Mesenchymal stem cell (in vitro differentiated cells and primary cell): ENCODE data around the gene IFT172.

Source experiments
- DNase-seq: peaks from one replicate; pipeline ENCODE4 v3.0.0-alpha.2; 2013
- H2AFZ ChIP-seq: one replicate; pipeline ENCODE4 v1.6.1; 2013; ENCODE audit warnings: low read depth, mild to moderate bottlenecking, control low read depth, inconsistent platforms, low read length, moderate library complexity
- H2AK5ac ChIP-seq: 2 replicates; pipeline ENCODE4 v1.6.1; 2013; ENCODE audit warnings: low read length, moderate library complexity, mild to moderate bottlenecking, inconsistent platforms; ENCODE audit not compliant: severe bottlenecking
- H2BK120ac ChIP-seq: one replicate; pipeline ENCODE4 v1.6.1; 2013; ENCODE audit warnings: low read depth, mild to moderate bottlenecking, inconsistent platforms, low read length, moderate library complexity
- H2BK12ac ChIP-seq, 2 experiments: one replicate each; pipeline ENCODE4 v1.6.1; 2013; ENCODE audit warnings: inconsistent platforms in 2 of 2, low read length in 2 of 2, mild to moderate bottlenecking in 2 of 2, moderate library complexity in 2 of 2, control low read depth in 1 of 2
- H2BK15ac ChIP-seq: one replicate; pipeline ENCODE4 v1.6.1; 2013; ENCODE audit warnings: mild to moderate bottlenecking, low read depth, inconsistent platforms; ENCODE audit not compliant: poor library complexity, severe bottlenecking
- H2BK5ac ChIP-seq: 2 replicates; pipeline ENCODE4 v1.6.1; 2013; ENCODE audit warnings: low read depth, mild to moderate bottlenecking, low read length, control low read depth, inconsistent platforms; ENCODE audit not compliant: poor library complexity, severe bottlenecking
- H3K14ac ChIP-seq, 2 experiments: one replicate each; pipeline ENCODE4 v1.6.1; 2013; ENCODE audit warnings: inconsistent platforms in 2 of 2, low read length in 2 of 2, control low read depth in 1 of 2, mild to moderate bottlenecking in 1 of 2, moderate library complexity in 1 of 2
- H3K18ac ChIP-seq, 2 experiments: one replicate each; pipeline ENCODE4 v1.6.1; 2013; ENCODE audit warnings: inconsistent platforms in 2 of 2, low read length in 2 of 2, control low read depth in 1 of 2, low read depth in 1 of 2, mild to moderate bottlenecking in 1 of 2
- H3K23ac ChIP-seq, 2 experiments: one replicate each; pipeline ENCODE4 v1.6.1; 2013; ENCODE audit warnings: inconsistent platforms in 2 of 2, low read length in 2 of 2, mild to moderate bottlenecking in 2 of 2, moderate library complexity in 2 of 2, control low read depth in 1 of 2
- H3K27ac ChIP-seq: 2 replicates; pipeline ENCODE4 v1.5.1; 2013; ENCODE audit warnings: mild to moderate bottlenecking, moderate library complexity, low read length, control low read depth, inconsistent platforms; ENCODE audit not compliant: poor library complexity, severe bottlenecking
- H3K27me3 ChIP-seq, 2 experiments: 2 replicates each; pipeline versions ENCODE4 v1.6.1 to v1.7.0; 2013; ENCODE audit warnings: low read length in 2 of 2, mild to moderate bottlenecking in 2 of 2, moderate library complexity in 2 of 2, control low read depth in 1 of 2, inconsistent platforms in 1 of 2; ENCODE audit not compliant: control insufficient read depth in 1 of 2, insufficient read depth in 1 of 2
- H3K36me3 ChIP-seq, 2 experiments: 2 replicates each; pipeline versions ENCODE4 v1.6.1 to v1.7.0; 2013; ENCODE audit warnings: low read length in 2 of 2, control low read depth in 1 of 2, inconsistent platforms in 1 of 2, low read depth in 1 of 2, mild to moderate bottlenecking in 1 of 2; ENCODE audit not compliant: insufficient read depth in 2 of 2, control insufficient read depth in 1 of 2
- H3K4ac ChIP-seq, 2 experiments: one replicate each; pipeline ENCODE4 v1.6.1; 2013; ENCODE audit warnings: inconsistent platforms in 2 of 2, low read length in 2 of 2, mild to moderate bottlenecking in 2 of 2, moderate library complexity in 2 of 2, control low read depth in 1 of 2, low read depth in 1 of 2
- H3K4me1 ChIP-seq: 2 replicates; pipeline ENCODE4 v1.6.1; 2013; ENCODE audit warnings: low read depth, low read length, control low read depth; ENCODE audit not compliant: control insufficient read depth, insufficient read depth
- H3K4me2 ChIP-seq: 2 replicates; pipeline ENCODE4 v1.6.1; 2013; ENCODE audit warnings: low read length, mild to moderate bottlenecking, inconsistent platforms; ENCODE audit not compliant: poor library complexity, severe bottlenecking
- H3K4me3 ChIP-seq, 2 experiments: 2 replicates each; pipeline versions ENCODE4 v1.5.1 to v1.7.0; 2013; ENCODE audit warnings: low read length in 2 of 2, mild to moderate bottlenecking in 2 of 2, control low read depth in 1 of 2, low read depth in 1 of 2; ENCODE audit not compliant: insufficient read depth in 1 of 2
- H3K79me1 ChIP-seq: replicated peaks from 2 replicates; pipeline ENCODE4 v1.6.1; 2013; ENCODE audit warnings: mild to moderate bottlenecking, control low read depth, low read length, inconsistent platforms; ENCODE audit not compliant: poor library complexity, severe bottlenecking
- H3K9ac ChIP-seq: 2 replicates; pipeline ENCODE4 v1.7.0; 2013; ENCODE audit warnings: mild to moderate bottlenecking, low read length, moderate library complexity
- H3K9me3 ChIP-seq: 2 replicates; pipeline ENCODE4 v1.7.0; 2013; ENCODE audit warnings: mild to moderate bottlenecking, low read length; ENCODE audit not compliant: control insufficient read depth
- H4K8ac ChIP-seq: one replicate; pipeline ENCODE4 v1.6.1; 2013; ENCODE audit warnings: inconsistent platforms, mild to moderate bottlenecking, low read length, moderate library complexity
- H4K91ac ChIP-seq: one replicate; pipeline ENCODE4 v1.6.1; 2013; ENCODE audit warnings: mild to moderate bottlenecking, low read length, inconsistent platforms
- WGBS: methylation state at CpG from one replicate; pipeline ENCODE4 v1.1.7; 2013; ENCODE audit warnings: mixed read lengths; 5-methylcytosine and 5-hydroxymethylcytosine counted together

The IFT172 gene

GRCh38 chr2:27485496-27485895 lies 4.0 kb downstream of the IFT172 start:
- no peak overlapping the region for H3K27ac ChIP-seq
- no peak overlapping the region for H2AFZ ChIP-seq
- H3K4me3 ChIP-seq = no peak overlapping the region
- H3K4me2 ChIP-seq = no peak overlapping the region
- 97% methylated on average over 1 of the region's 3 CpGs for WGBS
- H2BK12ac ChIP-seq = no peak overlapping the region
- H3K23ac ChIP-seq = no peak overlapping the region
- no peak overlapping the region for H4K8ac ChIP-seq
- H3K27me3 ChIP-seq = no peaks in the 10 kb centered on the region
- no peak overlapping the region for H2AK5ac ChIP-seq
- H3K4ac ChIP-seq = no peak overlapping the region
- H3K9me3 ChIP-seq = no peaks in the 10 kb centered on the region
- no peak overlapping the region for H3K9ac ChIP-seq
- no peak overlapping the region for H3K14ac ChIP-seq
- peaks cover 13 to 44% of the 10 kb centered on the region in 2 experiments for H3K36me3 ChIP-seq
- H3K18ac ChIP-seq = no peak overlapping the region
- H2BK120ac ChIP-seq = no peak overlapping the region
- H2BK5ac ChIP-seq = no peak overlapping the region
- H2BK15ac ChIP-seq = no peak overlapping the region
- H3K79me1 ChIP-seq = peaks cover 25% of the 10 kb centered on the region
- no peak for DNase-seq
- H4K91ac ChIP-seq = no peak overlapping the region
- H3K4me1 ChIP-seq = peaks cover 6% of the 10 kb centered on the region

GRCh38 chr2:27471961-27472360 lies 17.6 kb downstream of the IFT172 start:
- WGBS = 92% methylated on average over 4 of the region's 5 CpGs
- H4K91ac ChIP-seq = no peak overlapping the region

GRCh38 chr2:27464443-27464842 lies 25.1 kb downstream of the IFT172 start:
- H3K4me3 ChIP-seq = no peak overlapping the region
- no peaks in the 10 kb centered on the region for H3K9me3 ChIP-seq
- H3K27ac ChIP-seq = no peak overlapping the region
- H3K18ac ChIP-seq = no peak overlapping the region
- no peak overlapping the region for H2BK120ac ChIP-seq
- H3K23ac ChIP-seq = no peak overlapping the region
- no peak overlapping the region for H2AFZ ChIP-seq
- no peak overlapping the region for H3K9ac ChIP-seq
- no peak overlapping the region for H2BK5ac ChIP-seq
- DNase-seq = no peak
- no peak overlapping the region for H4K91ac ChIP-seq
- no peak overlapping the region for H2BK12ac ChIP-seq
- H2AK5ac ChIP-seq = no peak overlapping the region
- 100% methylated on average over 7 of the region's 7 CpGs for WGBS
- no peak overlapping the region for H3K4ac ChIP-seq
- no peak overlapping the region for H2BK15ac ChIP-seq
- H3K4me2 ChIP-seq = no peak overlapping the region
- H3K79me1 ChIP-seq = no peaks in the 10 kb centered on the region
- H3K27me3 ChIP-seq = no peaks in the 10 kb centered on the region
- H3K4me1 ChIP-seq = peaks cover 3% of the 10 kb centered on the region
- peaks cover 14 to 48% of the 10 kb centered on the region in 2 experiments for H3K36me3 ChIP-seq
- no peak overlapping the region for H3K14ac ChIP-seq
- no peak overlapping the region for H4K8ac ChIP-seq

More at GRCh38 chr2:27471961-27472360, 17.6 kb downstream of the IFT172 start:
- H3K23ac ChIP-seq = no peak overlapping the region
- H3K9me3 ChIP-seq = no peaks in the 10 kb centered on the region
- no peak overlapping the region for H3K27ac ChIP-seq
- DNase-seq = no peak
- no peak overlapping the region for H2BK5ac ChIP-seq
- no peak overlapping the region for H2AK5ac ChIP-seq
- no peaks in the 10 kb centered on the region for H3K79me1 ChIP-seq
- no peak overlapping the region for H4K8ac ChIP-seq
- peaks cover 15 to 58% of the 10 kb centered on the region in 2 experiments for H3K36me3 ChIP-seq
- no peaks in the 10 kb centered on the region for H3K4me1 ChIP-seq
- no peak overlapping the region for H3K9ac ChIP-seq
- H3K4me2 ChIP-seq = no peak overlapping the region
- H2AFZ ChIP-seq = no peak overlapping the region
- H2BK120ac ChIP-seq = no peak overlapping the region
- H3K14ac ChIP-seq = no peak overlapping the region
- H3K4ac ChIP-seq = no peak overlapping the region
- H2BK12ac ChIP-seq = no peak overlapping the region
- H2BK15ac ChIP-seq = no peak overlapping the region
- no peak overlapping the region for H3K4me3 ChIP-seq
- no peak overlapping the region for H3K18ac ChIP-seq
- H3K27me3 ChIP-seq = no peaks in the 10 kb centered on the region

GRCh38 chr2:27461118-27461517 lies 28.4 kb downstream of the IFT172 start:
- H3K4ac ChIP-seq = no peak overlapping the region
- H2AFZ ChIP-seq = no peak overlapping the region
- no peak for DNase-seq
- no peak overlapping the region for H4K91ac ChIP-seq
- no peak overlapping the region for H2BK5ac ChIP-seq
- H3K14ac ChIP-seq = no peak overlapping the region
- peaks cover 3% of the 10 kb centered on the region for H3K4me1 ChIP-seq
- H2AK5ac ChIP-seq = no peak overlapping the region
- WGBS = 96% methylated on average over 8 of the region's 8 CpGs
- H3K9me3 ChIP-seq = no peaks in the 10 kb centered on the region
- no peak overlapping the region for H3K27ac ChIP-seq
- no peak overlapping the region for H2BK15ac ChIP-seq
- H3K4me2 ChIP-seq = no peak overlapping the region
- H3K23ac ChIP-seq = no peak overlapping the region
- H2BK120ac ChIP-seq = no peak overlapping the region
- H3K27me3 ChIP-seq = no peaks in the 10 kb centered on the region
- no peak overlapping the region for H3K4me3 ChIP-seq
- no peak overlapping the region for H2BK12ac ChIP-seq
- peaks cover 34 to 77% of the 10 kb centered on the region in 2 experiments for H3K36me3 ChIP-seq
- H3K79me1 ChIP-seq = no peaks in the 10 kb centered on the region
- H3K18ac ChIP-seq = no peak overlapping the region
- H4K8ac ChIP-seq = no peak overlapping the region
- H3K9ac ChIP-seq = no peak overlapping the region
